Colonic mucosa (tissue), 4 donors: Measurements from ENCODE around the gene THAP5. TPM values are rescaled to one million over a fixed set of nuclear protein-coding genes. Genes with fewer than 3 reads are reported as not detected.

Source experiments
- DNase-seq: peaks from one replicate; pipeline ENCODE4 v3.0.0-alpha.2; 2020
- H3K27ac ChIP-seq: fragments of 200-600 bp; one replicate; pipeline ENCODE4 v1.8.0; 2021
- H3K27me3 ChIP-seq: fragments of 200-600 bp; one replicate; pipeline ENCODE4 v1.8.0; 2021
- H3K36me3 ChIP-seq: fragments of 200-600 bp; one replicate; pipeline ENCODE4 v1.8.0; 2021
- H3K4me1 ChIP-seq: fragments of 200-600 bp; one replicate; pipeline ENCODE4 v1.8.0; 2021; ENCODE audit warnings: mild to moderate bottlenecking
- H3K4me3 ChIP-seq: fragments of 200-600 bp; one replicate; pipeline ENCODE4 v1.8.0; 2021
- H3K9ac ChIP-seq, 2 donors: one replicate each; pipeline ENCODE4 v1.7.0; 2013; ENCODE audit warnings: control low read depth in 2 of 2, low read depth in 2 of 2, low read length in 2 of 2
- H3K9me3 ChIP-seq: fragments of 200-600 bp; one replicate; pipeline ENCODE4 v1.8.0; 2021
- CTCF ChIP-seq: fragments of 200-600 bp; IDR thresholded peaks from one replicate; pipeline ENCODE4 v1.8.0; 2022; ENCODE audit warnings: antibody characterized with exemption, mild to moderate bottlenecking
- intact Hi-C: fragments of 100-400 bp; cut with DNase I; formaldehyde crosslinking; loops from one replicate; pipeline ENCODE4 v1.14.1; 2022
- total RNA-seq, 2 donors: library from RNA; stranded (reverse); fragmentation: NEBNext Ultra II Directional in 1 of 2; extraction: Animal tissue kit (Norgen Biotek cat#: 25700) in 1 of 2; gene quantifications; one replicate each; pipeline ENCODE4 v1.2.1, GENCODE V29; 2021
- donor health status: healthy.
- donor health status: DM: no; HTN: no; CAD: no.
- donor health status: DM: no; HTN: no; CAD: no.

THAP5 gene
- total RNA-seq, 2 donors from 2014 or later = 15.7 to 18.0 TPM

- Histone ChIP-seq H3K4me3 (no peak overlapping the region), H3K9ac (no peak overlapping the region), H3K9me3 (no peaks in the 10 kb centered on the region), H3K4me1 (no peaks in the 10 kb centered on the region), H3K36me3 (no peaks in the 10 kb centered on the region), H3K27ac (no peak overlapping the region), H3K27me3 (no peaks in the 10 kb centered on the region)
- TF ChIP-seq CTCF = no peak
- intact Hi-C loops = no loop called here
- no peak for DNase-seq
Observed at GRCh38 chr7:108584211-108584610, 14.7 kb upstream of the THAP5 start.

- intact Hi-C loops = no loop called here
- Histone ChIP-seq H3K36me3 (no peaks in the 10 kb centered on the region), H3K9ac (no peak overlapping the region), H3K4me1 (no peaks in the 10 kb centered on the region), H3K27me3 (no peaks in the 10 kb centered on the region), H3K4me3 (no peak overlapping the region), H3K27ac (no peak overlapping the region), H3K9me3 (no peaks in the 10 kb centered on the region)
- TF ChIP-seq CTCF = no peak
- no peak for DNase-seq
Observed at GRCh38 chr7:108581655-108582491, 12.4 kb upstream of the THAP5 start.

- no peaks in the 10 kb centered on the region for H3K27me3 ChIP-seq
- H3K27ac ChIP-seq = no peak overlapping the region
- no peaks in the 10 kb centered on the region for H3K36me3 ChIP-seq
- intact Hi-C loops = no loop called here
- no peak overlapping the region for H3K4me3 ChIP-seq
- no peak for DNase-seq
- no peak for TF ChIP-seq CTCF
- H3K4me1 ChIP-seq = no peaks in the 10 kb centered on the region
- no peaks in the 10 kb centered on the region for H3K9me3 ChIP-seq
- no peak overlapping the region for H3K9ac ChIP-seq
Observed at GRCh38 chr7:108580298-108580697, 10.8 kb upstream of the THAP5 start.

- DNase-seq = no peak
Observed at GRCh38 chr7:108578937-108579336, 9.4 kb upstream of the THAP5 start.

GRCh38 chr7:108576116-108576515, 6.6 kb upstream of the THAP5 start:
- no peak for TF ChIP-seq CTCF
- H3K9ac ChIP-seq = no peak overlapping the region
- no peak overlapping the region for H3K4me3 ChIP-seq
- H3K9me3 ChIP-seq = no peaks in the 10 kb centered on the region
- H3K4me1 ChIP-seq = peaks cover 4% of the 10 kb centered on the region
- DNase-seq = no peak
- intact Hi-C loops = no loop called here
- H3K27me3 ChIP-seq = no peaks in the 10 kb centered on the region
- H3K27ac ChIP-seq = no peak overlapping the region
- no peaks in the 10 kb centered on the region for H3K36me3 ChIP-seq

More at GRCh38 chr7:108578937-108579336, 9.4 kb upstream of the THAP5 start:
- H3K4me1 ChIP-seq = no peaks in the 10 kb centered on the region
- no peak overlapping the region for H3K4me3 ChIP-seq
- no peak for TF ChIP-seq CTCF
- intact Hi-C loops = no loop called here
- H3K36me3 ChIP-seq = no peaks in the 10 kb centered on the region
- H3K27me3 ChIP-seq = no peaks in the 10 kb centered on the region
- H3K9ac ChIP-seq = no peak overlapping the region
- no peaks in the 10 kb centered on the region for H3K9me3 ChIP-seq
- no peak overlapping the region for H3K27ac ChIP-seq
